Transverse colon (tissue), 4 donors: ENCODE data around the gene ANXA6. TPM values are rescaled to one million over a fixed set of nuclear protein-coding genes. Genes with fewer than 3 reads are reported as not detected.

ENCODE experiments used
- DNase-seq: peaks from one replicate; pipeline ENCODE4 v3.0.0-alpha.2; 2019
- H3K27ac ChIP-seq, 4 donors: fragments of 200-600 bp; sonication (generic); 2 replicates each; pipeline ENCODE4 v1.5.1; 2016 to 2018; ENCODE audit warnings: inconsistent platforms in 4 of 4
- H3K27me3 ChIP-seq: fragments of 200-600 bp; sonication (generic); 2 replicates; pipeline ENCODE4 v1.5.1; 2017; ENCODE audit warnings: inconsistent platforms
- H3K36me3 ChIP-seq, 4 donors: fragments of 200-600 bp; sonication (generic); 2 replicates each; pipeline ENCODE4 v1.5.1; 2017 to 2019; ENCODE audit warnings: inconsistent platforms in 4 of 4
- H3K4me1 ChIP-seq, 4 donors: fragments of 200-600 bp; sonication (generic); 2 replicates each; pipeline ENCODE4 v1.5.1; 2017 to 2020; ENCODE audit warnings: inconsistent platforms in 4 of 4
- H3K4me3 ChIP-seq, 4 donors: fragments of 200-600 bp; sonication (generic); 1 replicate in 1 of 4; 2 replicates in 3 of 4; pipeline versions ENCODE4 v1.5.1 to v1.6.1; 2017 to 2019; ENCODE audit warnings: inconsistent platforms in 4 of 4
- H3K9me3 ChIP-seq, 2 donors: fragments of 200-600 bp; sonication (generic); 2 replicates each; pipeline ENCODE4 v1.5.1; 2017 to 2019; ENCODE audit warnings: inconsistent platforms in 2 of 2
- CTCF ChIP-seq, 5 experiments: fragments of 200-600 bp in 3 of 5; fragments of 450-650 bp in 2 of 5; sonication (generic) in 3 of 5; IDR thresholded peaks; 1 replicate in 2 of 5; 2 replicates in 3 of 5; pipeline ENCODE4 v1.5.1; 2016 to 2017; ENCODE audit warnings: antibody characterized with exemption in 5 of 5, inconsistent platforms in 3 of 5, mild to moderate bottlenecking in 2 of 5, moderate library complexity in 1 of 5
- EP300 ChIP-seq: sonication (generic); formaldehyde crosslinking; IDR thresholded peaks from one replicate; pipeline ENCODE4 v1.6.1; 2017; ENCODE audit warnings: antibody characterized with exemption, low read depth
- POLR2A ChIP-seq: fragments of 450-650 bp; IDR thresholded peaks from one replicate; pipeline ENCODE4 v1.6.1; 2016; ENCODE audit warnings: antibody characterized with exemption, mild to moderate bottlenecking, moderate library complexity
- POLR2AphosphoS5 ChIP-seq, 3 donors: sonication (generic); formaldehyde crosslinking; IDR thresholded peaks; one replicate each; pipeline ENCODE4 v1.6.1; 2016; ENCODE audit warnings: antibody characterized with exemption in 3 of 3
- WGBS, 2 donors: methylation state at CpG; one replicate each; pipeline ENCODE4 v1.1.5; 2018; ENCODE audit warnings: low coverage in 1 of 2; 5-methylcytosine and 5-hydroxymethylcytosine counted together
- in situ Hi-C, 4 donors: fragments of 200-750 bp; cut with MboI; loops; one replicate each; pipeline versions ENCODE4 v1.15.0 to v1.15.1; 2017; ENCODE audit warnings: low sequenced_read_pairs in 3 of 4, low pct_ligation_motif_present in 1 of 4, low pct_unique_long_range_greater_than_20kb in 1 of 4
- intact Hi-C: fragments of 100-400 bp; cut with DNase I; formaldehyde crosslinking; loops from one replicate; pipeline ENCODE4 v1.15.1; 2023; ENCODE audit warnings: low total_unique reads
- total RNA-seq, 4 donors: library from RNA; depleted of rRNA; stranded (reverse); fragments of >200 nt; gene quantifications; one replicate each; pipeline ENCODE4 v1.1.0, GENCODE V29; 2016

The ANXA6 gene
- total RNA-seq, 4 donors from 2014 or later: 19.1 to 79.0 (median 55.3) TPM

- intact Hi-C loops (no loop called here), in situ Hi-C loops (no loop called here)
- Histone ChIP-seq H3K36me3 (peaks cover 0 to 10% (median 2%) of the 10 kb centered on the region in 4 donors), H3K4me3 (no peak overlapping the region), H3K9me3 (peaks cover 3 to 6% of the 10 kb centered on the region in 2 donors), H3K4me1 (no peaks in the 10 kb centered on the region), H3K27ac (no peak overlapping the region), H3K27me3 (no peaks in the 10 kb centered on the region)
- no peak for TF ChIP-seq CTCF (IDR thresholded peaks at IDR 0.05)
- TF ChIP-seq POLR2AphosphoS5 (IDR thresholded peaks at IDR 0.05): no peak
- no peak for TF ChIP-seq EP300
- TF ChIP-seq POLR2A: no peak
- no peak for DNase-seq
- 89 to 96% methylated on average over 2 of the region's 2 CpGs for WGBS, 2 donors
These were observed 31.6 kb upstream of the ANXA6 start for GRCh38 chr5:151189151-151189550.

- WGBS, 2 donors: 86 to 100% methylated on average over 2 to 4 of the region's 4 CpGs
- no peak for TF ChIP-seq EP300
- no peak for TF ChIP-seq CTCF (IDR thresholded peaks at IDR 0.05)
- TF ChIP-seq POLR2A: no peak
- no peak for TF ChIP-seq POLR2AphosphoS5 (IDR thresholded peaks at IDR 0.05)
- no peak overlapping the region for H3K4me3 ChIP-seq
- H3K36me3 ChIP-seq: peaks cover 0 to 10% (median 2%) of the 10 kb centered on the region in 4 donors
- in situ Hi-C loops (no loop called here), intact Hi-C loops (no loop called here)
- DNase-seq: no peak
- H3K9me3 ChIP-seq: peaks cover 0 to 3% of the 10 kb centered on the region in 2 donors
- H3K4me1 ChIP-seq: no peaks in the 10 kb centered on the region
- H3K27me3 ChIP-seq: no peaks in the 10 kb centered on the region
- H3K27ac ChIP-seq: no peak overlapping the region
These were observed 29.0 kb upstream of the ANXA6 start for GRCh38 chr5:151186538-151186937.

- no peak for TF ChIP-seq CTCF (IDR thresholded peaks at IDR 0.05)
- TF ChIP-seq EP300: no peak
- no peak for TF ChIP-seq POLR2A
- TF ChIP-seq POLR2AphosphoS5 (IDR thresholded peaks at IDR 0.05): no peak
- intact Hi-C loops: no loop called here
- WGBS, 2 donors: 72% methylated on average over 5 of the region's 5 CpGs; no CpG with 5 or more reads in 1 of the 2 donors
These were observed 28.5 kb upstream of the ANXA6 start for GRCh38 chr5:151186052-151186451.

GRCh38 chr5:151184316-151185042, 26.9 kb upstream of the ANXA6 start:
- Histone ChIP-seq H3K27ac (no peak overlapping the region), H3K4me1 (no peaks in the 10 kb centered on the region), H3K36me3 (peaks cover 0 to 5% (median 2%) of the 10 kb centered on the region in 4 donors), H3K4me3 (no peak overlapping the region), H3K27me3 (no peaks in the 10 kb centered on the region), H3K9me3 (peaks cover 0 to 2% of the 10 kb centered on the region in 2 donors)
- in situ Hi-C loops: no loop called here
- WGBS, 2 donors: 85 to 86% methylated on average over 10 of the region's 10 CpGs
- intact Hi-C loops: no loop called here
- no peak for TF ChIP-seq POLR2A
- no peak for TF ChIP-seq EP300
- no peak for TF ChIP-seq POLR2AphosphoS5 (IDR thresholded peaks at IDR 0.05)
- DNase-seq: no peak

More at GRCh38 chr5:151186052-151186451, 28.5 kb upstream of the ANXA6 start:
- DNase-seq: no peak
- in situ Hi-C loops: no loop called here
- Histone ChIP-seq H3K27ac (no peak overlapping the region), H3K27me3 (no peaks in the 10 kb centered on the region), H3K36me3 (peaks cover 0 to 10% (median 2%) of the 10 kb centered on the region in 4 donors), H3K4me3 (no peak overlapping the region), H3K4me1 (no peaks in the 10 kb centered on the region), H3K9me3 (peaks cover 0 to 3% of the 10 kb centered on the region in 2 donors)
